Measurements from ENCODE around the gene CDK19.

DNA sequence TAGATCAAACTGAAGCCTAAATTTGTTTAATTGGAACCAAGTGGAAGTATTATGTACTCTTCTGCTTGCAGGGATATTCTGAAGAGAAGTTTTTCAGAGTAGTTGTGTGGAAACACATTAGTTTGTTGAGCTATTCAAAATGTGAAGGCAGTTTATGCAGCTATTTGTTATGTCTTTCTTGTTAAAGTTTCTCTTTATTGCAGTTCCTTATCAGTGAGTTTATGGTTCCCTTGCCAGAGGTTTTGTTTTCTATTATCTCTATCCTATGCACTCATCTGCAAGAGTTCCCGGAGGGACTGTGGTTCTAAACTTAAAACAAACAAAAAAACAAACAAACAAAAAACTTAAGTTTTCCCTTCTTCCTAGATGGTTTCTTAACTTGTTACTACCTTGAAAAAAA is 195.2 kb downstream of the CDK19 start:
- TF ChIP-seq POLR2A (IDR thresholded peaks at IDR 0.05; ENCODE audit: low read length): no peak
- no peak for TF ChIP-seq GATA1 (IDR thresholded peaks at IDR 0.05; ENCODE audit: low read depth, low read length)

All from erythroblast (primary cell).